MM.1S (cell line): ENCODE measurements around the gene XPO6.

Experiments used
- DNase-seq: peaks from one replicate; pipeline ENCODE4 v3.0.0-alpha.2; 2015
- H2AFZ ChIP-seq: fragments of 300-600 bp; sonication (generic); 2 replicates; pipeline ENCODE4 v1.6.0; 2016; ENCODE audit warnings: antibody characterized with exemption, low read length
- H3F3A ChIP-seq: fragments of 300-600 bp; sonication (generic); 2 replicates; pipeline ENCODE4 v1.6.1; 2016; ENCODE audit warnings: mild to moderate bottlenecking, antibody characterized with exemption, low read length, moderate library complexity, mixed read lengths; ENCODE audit not compliant: insufficient read depth
- H3K27ac ChIP-seq: fragments of 300-600 bp; sonication (generic); 2 replicates; pipeline ENCODE4 v1.5.1; 2016; ENCODE audit warnings: mild to moderate bottlenecking, low read length
- H3K27me3 ChIP-seq: fragments of 300-600 bp; sonication (generic); replicated peaks from 2 replicates; pipeline ENCODE4 v1.6.0; 2016; ENCODE audit warnings: low read length; ENCODE audit not compliant: insufficient read depth
- H3K36me3 ChIP-seq: fragments of 300-600 bp; sonication (generic); replicated peaks from 2 replicates; pipeline ENCODE4 v1.6.1; 2016; ENCODE audit warnings: mild to moderate bottlenecking, low read length, mixed read lengths; ENCODE audit not compliant: insufficient read depth
- H3K4me1 ChIP-seq: fragments of 300-600 bp; sonication (generic); 2 replicates; pipeline ENCODE4 v1.6.1; 2016; ENCODE audit warnings: low read length, mixed read lengths
- H3K4me2 ChIP-seq: fragments of 300-600 bp; sonication (generic); 2 replicates; pipeline ENCODE4 v1.6.0; 2016; ENCODE audit warnings: low read depth, low read length
- H3K4me3 ChIP-seq: fragments of 300-600 bp; sonication (generic); 2 replicates; pipeline ENCODE4 v1.5.1; 2016; ENCODE audit warnings: low read length, mixed read lengths
- H3K79me2 ChIP-seq: fragments of 300-600 bp; sonication (generic); 2 replicates; pipeline ENCODE4 v1.6.1; 2016; ENCODE audit warnings: mixed run types, low read length, mixed read lengths
- H3K9ac ChIP-seq: fragments of 300-600 bp; sonication (generic); 2 replicates; pipeline ENCODE4 v1.6.1; 2016; ENCODE audit warnings: low read length, mixed read lengths
- H3K9me2 ChIP-seq: fragments of 300-600 bp; sonication (generic); replicated peaks from 2 replicates; pipeline ENCODE4 v1.6.1; 2016; ENCODE audit warnings: mild to moderate bottlenecking, low read length, mixed read lengths; ENCODE audit not compliant: insufficient read depth
- H3K9me3 ChIP-seq: fragments of 300-600 bp; sonication (generic); replicated peaks from 2 replicates; pipeline ENCODE4 v1.6.1; 2016; ENCODE audit warnings: mild to moderate bottlenecking, low read length, mixed read lengths; ENCODE audit not compliant: insufficient read depth
- H4K20me1 ChIP-seq: fragments of 300-600 bp; sonication (generic); 2 replicates; pipeline ENCODE4 v1.6.1; 2016; ENCODE audit warnings: mild to moderate bottlenecking, low read length, moderate library complexity, mixed read lengths; ENCODE audit not compliant: insufficient read depth
- EZH2 ChIP-seq: fragments of 300-600 bp; sonication (generic); optimal IDR thresholded peaks from 2 replicates; pipeline ENCODE3; 2017; ENCODE audit warnings: low read depth, mild to moderate bottlenecking, antibody characterized with exemption, low read length, mixed read lengths
- EZH2phosphoT487 ChIP-seq: fragments of 300-600 bp; sonication (generic); IDR thresholded peaks from 2 replicates; pipeline ENCODE4 v1.6.1; 2018; ENCODE audit warnings: antibody characterized with exemption, low read length
- TF ChIP-seq, protein P1 (sequence below): fragments of 300-600 bp; sonication (generic); IDR thresholded peaks from 2 replicates; pipeline ENCODE4 v1.5.1; 2016; ENCODE audit warnings: antibody characterized with exemption, low read length, mixed read lengths

Gene XPO6

DNA sequence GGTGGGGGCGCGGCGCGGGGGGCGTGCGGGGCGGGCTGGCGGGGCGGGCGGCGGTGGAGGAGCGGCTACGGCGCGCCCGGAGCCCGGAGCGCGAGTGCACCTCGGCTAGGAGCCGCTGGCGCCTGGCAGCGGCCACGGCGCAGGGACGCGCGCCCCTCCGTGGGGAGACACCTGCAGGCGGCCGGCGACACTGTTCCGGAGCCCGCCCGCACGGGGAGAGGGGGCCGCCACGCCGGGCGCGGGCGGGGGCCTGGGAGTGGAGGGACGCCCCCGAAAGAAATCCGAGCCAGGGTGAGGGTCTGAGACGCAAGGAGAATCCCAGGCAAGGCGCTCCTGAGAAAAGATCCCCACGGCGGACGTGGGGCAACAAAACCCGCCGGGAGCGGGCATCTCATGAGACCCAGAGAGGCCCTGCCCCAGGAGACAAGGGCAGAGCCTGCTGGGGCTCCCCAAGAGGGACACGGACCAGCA, 148.1 kb downstream of the XPO6 start, which contains the start of gene GSG1L:
TSS of gene GSG1L (minus strand) at position 124 of the 471 bp plus-strand sequence. CDS start 290 bp downstream, outside the sequence.
- Histone ChIP-seq H3K79me2 (no peaks in the 10 kb centered on the region), H3K27ac (no peak within 1 kb of the TSS), H3K4me1 (no peaks in the 10 kb centered on the region), H4K20me1 (no peaks in the 10 kb centered on the region), H3K9ac (no peak within 1 kb of the TSS), H3K36me3 (no peaks in the 10 kb centered on the region), H3K4me3 (no peak within 1 kb of the TSS), H3F3A (no peaks in the 10 kb centered on the region), H2AFZ (no peak within 1 kb of the TSS), H3K27me3 (peaks cover 90% of the 10 kb centered on the region), H3K4me2 (no peak within 1 kb of the TSS), H3K9me2 (no peaks in the 10 kb centered on the region), H3K9me3 (no peaks in the 10 kb centered on the region)
- TF ChIP-seq EZH2phosphoT487 = no peak
- DNase-seq = no peak

DNA sequence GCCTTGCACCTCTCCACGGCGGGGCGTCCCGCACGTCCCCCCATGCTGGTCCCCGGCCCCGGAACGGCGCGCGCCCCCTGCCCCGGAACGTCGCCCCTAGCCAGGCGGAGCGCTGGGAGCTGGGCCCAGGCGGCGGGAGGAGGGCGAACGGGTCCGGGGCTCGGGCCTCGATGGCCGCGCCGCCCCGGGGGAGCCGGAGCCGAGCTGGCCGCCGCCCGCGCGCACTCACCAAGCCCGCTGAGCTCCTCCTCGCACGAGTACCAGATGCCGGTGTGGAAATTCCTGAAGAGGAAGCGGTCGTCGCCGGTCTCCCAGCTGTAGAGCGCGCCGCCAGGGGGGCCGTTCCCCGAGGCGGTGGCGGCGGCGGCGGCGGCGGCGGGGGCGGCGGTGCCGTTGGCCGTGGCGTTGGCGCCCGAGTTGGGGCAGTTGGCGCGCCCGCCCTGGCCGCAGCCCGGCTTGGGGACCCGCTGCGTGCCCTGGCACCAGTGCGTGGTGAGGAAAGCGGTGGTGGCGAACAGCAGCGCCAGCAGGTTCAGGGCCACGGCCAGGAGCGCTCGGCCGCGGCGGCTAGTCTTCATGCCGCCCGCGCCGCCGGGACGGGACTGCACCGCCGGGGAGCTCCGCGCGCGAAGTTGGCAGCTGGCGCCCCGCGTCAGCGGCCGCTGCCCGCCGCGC, 148.8 kb downstream of the XPO6 start:
- no peak for TF ChIP-seq EZH2
- TF ChIP-seq, protein P1, sequence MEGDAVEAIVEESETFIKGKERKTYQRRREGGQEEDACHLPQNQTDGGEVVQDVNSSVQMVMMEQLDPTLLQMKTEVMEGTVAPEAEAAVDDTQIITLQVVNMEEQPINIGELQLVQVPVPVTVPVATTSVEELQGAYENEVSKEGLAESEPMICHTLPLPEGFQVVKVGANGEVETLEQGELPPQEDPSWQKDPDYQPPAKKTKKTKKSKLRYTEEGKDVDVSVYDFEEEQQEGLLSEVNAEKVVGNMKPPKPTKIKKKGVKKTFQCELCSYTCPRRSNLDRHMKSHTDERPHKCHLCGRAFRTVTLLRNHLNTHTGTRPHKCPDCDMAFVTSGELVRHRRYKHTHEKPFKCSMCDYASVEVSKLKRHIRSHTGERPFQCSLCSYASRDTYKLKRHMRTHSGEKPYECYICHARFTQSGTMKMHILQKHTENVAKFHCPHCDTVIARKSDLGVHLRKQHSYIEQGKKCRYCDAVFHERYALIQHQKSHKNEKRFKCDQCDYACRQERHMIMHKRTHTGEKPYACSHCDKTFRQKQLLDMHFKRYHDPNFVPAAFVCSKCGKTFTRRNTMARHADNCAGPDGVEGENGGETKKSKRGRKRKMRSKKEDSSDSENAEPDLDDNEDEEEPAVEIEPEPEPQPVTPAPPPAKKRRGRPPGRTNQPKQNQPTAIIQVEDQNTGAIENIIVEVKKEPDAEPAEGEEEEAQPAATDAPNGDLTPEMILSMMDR = no peak
- TF ChIP-seq EZH2phosphoT487 = no peak
- Histone ChIP-seq H3F3A (no peaks in the 10 kb centered on the region), H3K27me3 (peaks cover 90% of the 10 kb centered on the region), H2AFZ (no peak overlapping the region), H3K27ac (no peak overlapping the region), H3K4me3 (no peak overlapping the region), H3K9ac (no peak overlapping the region), H3K4me2 (no peak overlapping the region), H3K4me1 (no peaks in the 10 kb centered on the region), H3K9me2 (no peaks in the 10 kb centered on the region), H3K36me3 (no peaks in the 10 kb centered on the region), H3K79me2 (no peaks in the 10 kb centered on the region), H4K20me1 (no peaks in the 10 kb centered on the region), H3K9me3 (no peaks in the 10 kb centered on the region)
- no peak for DNase-seq

DNA sequence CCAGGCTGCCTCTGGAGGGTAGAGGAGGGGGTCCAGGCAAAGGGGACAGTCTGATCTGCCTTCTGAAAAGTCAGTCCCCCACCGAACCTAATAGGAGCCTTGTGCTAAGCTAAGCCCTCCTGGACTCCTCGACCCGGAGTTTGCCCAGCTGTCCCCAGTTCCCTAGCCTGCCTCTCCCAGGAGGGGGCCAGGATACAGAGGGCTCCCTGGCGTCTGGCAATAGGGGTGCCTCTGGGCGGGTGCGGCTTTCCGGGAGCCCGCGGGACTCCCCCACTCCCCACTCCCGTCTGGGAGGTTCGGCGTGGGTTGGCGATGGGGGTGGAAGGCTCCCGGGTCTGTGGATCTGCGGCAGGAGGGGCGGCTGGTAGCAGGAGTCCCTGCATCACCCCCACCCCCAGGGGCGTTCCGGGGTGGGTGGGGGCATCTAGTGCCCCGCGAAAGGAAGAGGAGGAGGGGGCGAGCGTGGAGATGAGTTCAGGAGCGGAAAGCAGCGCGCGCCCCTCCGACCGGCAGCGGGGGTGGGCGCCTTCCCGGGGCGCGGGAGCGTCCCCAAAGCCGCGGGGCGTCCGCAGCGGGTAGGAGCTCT, 149.4 kb downstream of the XPO6 start:
- Histone ChIP-seq H2AFZ (no peak overlapping the region), H3K4me3 (no peak overlapping the region), H3F3A (no peaks in the 10 kb centered on the region), H3K27me3 (peaks cover 89% of the 10 kb centered on the region), H3K4me2 (no peak overlapping the region), H3K79me2 (no peaks in the 10 kb centered on the region), H3K36me3 (no peaks in the 10 kb centered on the region), H3K4me1 (no peaks in the 10 kb centered on the region), H3K9me3 (no peaks in the 10 kb centered on the region), H4K20me1 (no peaks in the 10 kb centered on the region), H3K9me2 (no peaks in the 10 kb centered on the region), H3K9ac (no peak overlapping the region), H3K27ac (no peak overlapping the region)
- DNase-seq = no peak
- TF ChIP-seq EZH2 (no peak), EZH2phosphoT487 (no peak)
- TF ChIP-seq, protein P1 = no peak
